MM.1S (cell line): Measurements from ENCODE around the gene RAB40AL.
A peak's percentile ranks its signal among the peaks of the same experiment; 100 is the strongest.

Experiments
- DNase-seq: peaks from one replicate; pipeline ENCODE4 v3.0.0-alpha.2; 2015
- H2AFZ ChIP-seq: fragments of 300-600 bp; sonication (generic); 2 replicates; pipeline ENCODE4 v1.6.0; 2016; ENCODE audit warnings: antibody characterized with exemption, low read length
- H3F3A ChIP-seq: fragments of 300-600 bp; sonication (generic); 2 replicates; pipeline ENCODE4 v1.6.1; 2016; ENCODE audit warnings: mild to moderate bottlenecking, antibody characterized with exemption, low read length, moderate library complexity, mixed read lengths; ENCODE audit not compliant: insufficient read depth
- H3K27ac ChIP-seq: fragments of 300-600 bp; sonication (generic); 2 replicates; pipeline ENCODE4 v1.5.1; 2016; ENCODE audit warnings: mild to moderate bottlenecking, low read length
- H3K27me3 ChIP-seq: fragments of 300-600 bp; sonication (generic); replicated peaks from 2 replicates; pipeline ENCODE4 v1.6.0; 2016; ENCODE audit warnings: low read length; ENCODE audit not compliant: insufficient read depth
- H3K36me3 ChIP-seq: fragments of 300-600 bp; sonication (generic); replicated peaks from 2 replicates; pipeline ENCODE4 v1.6.1; 2016; ENCODE audit warnings: mild to moderate bottlenecking, low read length, mixed read lengths; ENCODE audit not compliant: insufficient read depth
- H3K4me1 ChIP-seq: fragments of 300-600 bp; sonication (generic); 2 replicates; pipeline ENCODE4 v1.6.1; 2016; ENCODE audit warnings: low read length, mixed read lengths
- H3K4me2 ChIP-seq: fragments of 300-600 bp; sonication (generic); 2 replicates; pipeline ENCODE4 v1.6.0; 2016; ENCODE audit warnings: low read depth, low read length
- H3K4me3 ChIP-seq: fragments of 300-600 bp; sonication (generic); 2 replicates; pipeline ENCODE4 v1.5.1; 2016; ENCODE audit warnings: low read length, mixed read lengths
- H3K79me2 ChIP-seq: fragments of 300-600 bp; sonication (generic); 2 replicates; pipeline ENCODE4 v1.6.1; 2016; ENCODE audit warnings: mixed run types, low read length, mixed read lengths
- H3K9ac ChIP-seq: fragments of 300-600 bp; sonication (generic); 2 replicates; pipeline ENCODE4 v1.6.1; 2016; ENCODE audit warnings: low read length, mixed read lengths
- H3K9me2 ChIP-seq: fragments of 300-600 bp; sonication (generic); replicated peaks from 2 replicates; pipeline ENCODE4 v1.6.1; 2016; ENCODE audit warnings: mild to moderate bottlenecking, low read length, mixed read lengths; ENCODE audit not compliant: insufficient read depth
- H3K9me3 ChIP-seq: fragments of 300-600 bp; sonication (generic); replicated peaks from 2 replicates; pipeline ENCODE4 v1.6.1; 2016; ENCODE audit warnings: mild to moderate bottlenecking, low read length, mixed read lengths; ENCODE audit not compliant: insufficient read depth
- H4K20me1 ChIP-seq: fragments of 300-600 bp; sonication (generic); 2 replicates; pipeline ENCODE4 v1.6.1; 2016; ENCODE audit warnings: mild to moderate bottlenecking, low read length, moderate library complexity, mixed read lengths; ENCODE audit not compliant: insufficient read depth
- EZH2 ChIP-seq: fragments of 300-600 bp; sonication (generic); optimal IDR thresholded peaks from 2 replicates; pipeline ENCODE3; 2017; ENCODE audit warnings: low read depth, mild to moderate bottlenecking, antibody characterized with exemption, low read length, mixed read lengths
- EZH2phosphoT487 ChIP-seq: fragments of 300-600 bp; sonication (generic); IDR thresholded peaks from 2 replicates; pipeline ENCODE4 v1.6.1; 2018; ENCODE audit warnings: antibody characterized with exemption, low read length
- TF ChIP-seq, protein P1 (sequence below): fragments of 300-600 bp; sonication (generic); IDR thresholded peaks from 2 replicates; pipeline ENCODE4 v1.5.1; 2016; ENCODE audit warnings: antibody characterized with exemption, low read length, mixed read lengths

The RAB40AL gene

DNA sequence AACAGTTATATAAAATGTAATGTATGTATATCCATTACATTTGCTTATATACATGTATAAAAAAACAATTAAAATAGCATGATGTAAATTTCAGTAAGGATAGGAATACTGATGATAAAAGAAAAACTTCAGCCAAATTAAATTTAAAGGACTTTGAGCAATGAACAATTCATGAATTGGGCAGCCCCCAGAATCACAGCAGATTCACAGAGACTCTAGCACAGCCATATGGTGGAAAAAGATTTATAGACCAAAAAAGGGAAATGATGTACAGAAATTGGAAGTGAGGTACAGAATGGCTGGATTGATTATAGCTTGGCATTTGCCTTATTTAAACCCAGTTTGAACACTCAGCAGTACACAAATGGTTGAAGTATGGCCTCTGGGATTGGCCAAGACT is 34.7 kb upstream of the RAB40AL start:
- Histone ChIP-seq H3K27ac (no peak overlapping the region), H3K4me2 (no peak overlapping the region), H3K27me3 (no peaks in the 10 kb centered on the region), H3K79me2 (no peaks in the 10 kb centered on the region), H3K4me3 (no peak overlapping the region), H3K9me2 (no peaks in the 10 kb centered on the region), H3K9me3 (no peaks in the 10 kb centered on the region), H3F3A (0 out of 2 replicates have a peak, but pooled peaks cover 3% of the 10 kb centered on the region), H2AFZ (no peak overlapping the region), H4K20me1 (no peaks in the 10 kb centered on the region), H3K9ac (no peak overlapping the region), H3K4me1 (no peaks in the 10 kb centered on the region), H3K36me3 (no peaks in the 10 kb centered on the region)
- DNase-seq: no peak
- no peak for TF ChIP-seq EZH2phosphoT487
- TF ChIP-seq, protein P1, sequence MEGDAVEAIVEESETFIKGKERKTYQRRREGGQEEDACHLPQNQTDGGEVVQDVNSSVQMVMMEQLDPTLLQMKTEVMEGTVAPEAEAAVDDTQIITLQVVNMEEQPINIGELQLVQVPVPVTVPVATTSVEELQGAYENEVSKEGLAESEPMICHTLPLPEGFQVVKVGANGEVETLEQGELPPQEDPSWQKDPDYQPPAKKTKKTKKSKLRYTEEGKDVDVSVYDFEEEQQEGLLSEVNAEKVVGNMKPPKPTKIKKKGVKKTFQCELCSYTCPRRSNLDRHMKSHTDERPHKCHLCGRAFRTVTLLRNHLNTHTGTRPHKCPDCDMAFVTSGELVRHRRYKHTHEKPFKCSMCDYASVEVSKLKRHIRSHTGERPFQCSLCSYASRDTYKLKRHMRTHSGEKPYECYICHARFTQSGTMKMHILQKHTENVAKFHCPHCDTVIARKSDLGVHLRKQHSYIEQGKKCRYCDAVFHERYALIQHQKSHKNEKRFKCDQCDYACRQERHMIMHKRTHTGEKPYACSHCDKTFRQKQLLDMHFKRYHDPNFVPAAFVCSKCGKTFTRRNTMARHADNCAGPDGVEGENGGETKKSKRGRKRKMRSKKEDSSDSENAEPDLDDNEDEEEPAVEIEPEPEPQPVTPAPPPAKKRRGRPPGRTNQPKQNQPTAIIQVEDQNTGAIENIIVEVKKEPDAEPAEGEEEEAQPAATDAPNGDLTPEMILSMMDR: no peak
- TF ChIP-seq EZH2: no peak

DNA sequence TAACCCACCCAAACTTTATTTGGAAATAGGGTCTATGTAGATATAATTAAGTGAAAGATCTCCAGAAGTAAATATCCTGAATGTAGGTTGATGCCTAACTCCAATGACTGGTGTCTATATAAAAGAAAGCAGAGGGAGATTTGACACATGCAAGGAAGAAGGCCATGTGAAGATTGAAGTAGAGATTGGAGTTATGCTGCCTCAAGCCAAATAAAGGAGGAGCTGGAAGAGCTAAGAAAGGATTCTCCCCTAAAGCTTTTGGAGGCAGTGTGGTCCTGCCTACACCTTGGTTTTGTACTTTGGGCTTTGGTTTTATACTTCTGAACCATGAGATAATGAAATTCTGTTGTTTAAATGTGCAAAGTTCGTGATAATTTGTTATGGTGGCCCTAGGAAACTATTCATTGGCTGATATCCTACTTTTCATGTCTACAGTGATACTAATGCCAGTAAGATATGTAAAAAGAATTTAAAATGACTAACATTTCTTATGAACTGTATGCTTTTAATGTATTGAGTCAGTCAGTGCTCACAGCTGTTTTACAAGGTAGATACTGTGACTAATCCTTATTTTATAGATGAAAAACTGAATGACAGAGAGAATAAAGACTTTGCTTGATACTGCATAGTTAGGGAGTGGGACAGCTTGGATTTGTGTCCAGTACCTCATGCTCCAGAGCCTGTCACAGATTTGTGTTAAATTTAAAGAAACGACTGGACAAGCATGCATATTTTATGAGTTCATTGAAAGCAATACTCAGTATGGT is 5.9 kb upstream of the RAB40AL start:
- TF ChIP-seq EZH2: no peak
- H3K9me2 ChIP-seq: no peaks in the 10 kb centered on the region

DNA sequence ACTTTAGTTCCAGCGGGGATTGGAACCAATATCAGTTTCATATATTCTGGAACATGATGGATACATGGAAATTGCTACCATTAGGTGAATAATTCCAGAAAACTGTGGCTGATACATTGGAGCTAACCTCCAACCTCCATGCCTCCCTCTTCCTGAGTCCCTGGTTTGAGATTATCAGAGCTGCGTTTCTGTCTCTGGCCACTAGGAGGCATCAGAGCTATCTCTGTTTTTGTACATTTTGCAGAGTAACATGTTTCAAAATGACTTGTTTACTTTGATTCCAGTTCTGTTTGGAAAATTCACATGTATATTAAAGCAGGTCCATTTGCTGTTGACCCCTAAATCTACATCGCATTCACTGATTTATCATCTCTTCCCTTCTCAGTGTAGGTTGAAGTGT is 2.4 kb upstream of the RAB40AL start:
- peak; percentile 15 for DNase-seq
- no peak overlapping the region for H3K4me2 ChIP-seq
- no peaks in the 10 kb centered on the region for H3K9me2 ChIP-seq
- no peaks in the 10 kb centered on the region for H3F3A ChIP-seq
- no peaks in the 10 kb centered on the region for H3K4me1 ChIP-seq
- H3K27ac ChIP-seq: no peak overlapping the region
- H3K79me2 ChIP-seq: no peaks in the 10 kb centered on the region
- no peaks in the 10 kb centered on the region for H3K9me3 ChIP-seq
- no peaks in the 10 kb centered on the region for H3K27me3 ChIP-seq
- TF ChIP-seq, protein P1: peak; percentile 71
- no peak for TF ChIP-seq EZH2
- no peak overlapping the region for H2AFZ ChIP-seq
- no peaks in the 10 kb centered on the region for H3K36me3 ChIP-seq
- no peaks in the 10 kb centered on the region for H4K20me1 ChIP-seq
- H3K9ac ChIP-seq: no peak overlapping the region
- no peak overlapping the region for H3K4me3 ChIP-seq

More for the DNA sequence above, 5.9 kb upstream of the RAB40AL start:
- H3K4me2 ChIP-seq: no peak overlapping the region
- DNase-seq: no peak
- H3K36me3 ChIP-seq: no peaks in the 10 kb centered on the region
- no peaks in the 10 kb centered on the region for H3F3A ChIP-seq
- H3K27ac ChIP-seq: no peak overlapping the region
- no peaks in the 10 kb centered on the region for H3K27me3 ChIP-seq
- no peaks in the 10 kb centered on the region for H3K9me3 ChIP-seq
- H3K9ac ChIP-seq: no peak overlapping the region
- H3K4me1 ChIP-seq: no peaks in the 10 kb centered on the region
- no peak overlapping the region for H2AFZ ChIP-seq
- no peak overlapping the region for H3K4me3 ChIP-seq
- no peaks in the 10 kb centered on the region for H4K20me1 ChIP-seq
- H3K79me2 ChIP-seq: no peaks in the 10 kb centered on the region
